ENCODE data around the gene SLC18A2. TPM values are rescaled to one million over a fixed set of nuclear protein-coding genes. Genes with fewer than 3 reads are reported as not detected.

SLC18A2 gene
- total and polyA plus RNA-seq, 9 of the 15 experiments (the other 6 are each of a cell fraction or from before 2014, with no cell fraction given): 0.03 to 5.4 (median 0.40) TPM

DNA sequence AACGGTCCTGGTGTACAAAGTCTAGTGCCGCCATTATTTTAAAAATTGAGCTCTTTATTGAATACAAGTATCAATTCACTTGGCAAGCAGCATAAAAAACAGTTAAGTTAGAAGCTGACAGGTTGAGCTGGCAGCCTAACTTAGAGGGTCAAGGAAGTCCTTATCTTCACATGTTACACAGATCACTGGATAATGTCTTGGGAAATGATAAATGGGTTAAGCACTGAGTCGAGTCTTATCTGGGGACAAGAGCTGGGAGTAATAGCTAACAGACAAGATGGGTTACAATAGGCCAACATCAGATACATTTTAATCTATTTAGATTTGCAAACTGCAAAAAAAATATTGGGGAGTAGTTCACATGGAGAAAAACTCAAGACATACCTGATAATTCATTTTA, 34.2 kb downstream of the SLC18A2 start (continued):
- no peak for TF ChIP-seq MCM3 (IDR thresholded peaks at IDR 0.05)
- TF ChIP-seq, protein P1, sequence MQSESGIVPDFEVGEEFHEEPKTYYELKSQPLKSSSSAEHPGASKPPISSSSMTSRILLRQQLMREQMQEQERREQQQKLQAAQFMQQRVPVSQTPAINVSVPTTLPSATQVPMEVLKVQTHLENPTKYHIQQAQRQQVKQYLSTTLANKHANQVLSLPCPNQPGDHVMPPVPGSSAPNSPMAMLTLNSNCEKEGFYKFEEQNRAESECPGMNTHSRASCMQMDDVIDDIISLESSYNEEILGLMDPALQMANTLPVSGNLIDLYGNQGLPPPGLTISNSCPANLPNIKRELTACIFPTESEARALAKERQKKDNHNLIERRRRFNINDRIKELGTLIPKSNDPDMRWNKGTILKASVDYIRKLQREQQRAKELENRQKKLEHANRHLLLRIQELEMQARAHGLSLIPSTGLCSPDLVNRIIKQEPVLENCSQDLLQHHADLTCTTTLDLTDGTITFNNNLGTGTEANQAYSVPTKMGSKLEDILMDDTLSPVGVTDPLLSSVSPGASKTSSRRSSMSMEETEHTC (IDR thresholded peaks at IDR 0.05): no peak
- TF ChIP-seq, protein P2, sequence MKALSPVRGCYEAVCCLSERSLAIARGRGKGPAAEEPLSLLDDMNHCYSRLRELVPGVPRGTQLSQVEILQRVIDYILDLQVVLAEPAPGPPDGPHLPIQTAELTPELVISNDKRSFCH (CRISPR knock-in tag; IDR thresholded peaks at IDR 0.05): no peak
- TF ChIP-seq, protein P2 (tag; IDR thresholded peaks at IDR 0.05): no peak
- TF ChIP-seq ARNT (IDR thresholded peaks at IDR 0.05): no peak
- no peak for TF ChIP-seq SLC30A9 (CRISPR knock-in tag; IDR thresholded peaks at IDR 0.05)
- 0 out of 2 replicates have a peak, but pooled peaks have one; percentile 23 for TF ChIP-seq FOSL1 (tag; conservative IDR thresholded peaks at IDR 0.05)
- TF ChIP-seq KLF1 (tag; IDR thresholded peaks at IDR 0.05): no peak
- no peak for TF ChIP-seq CXXC5 (CRISPR knock-in tag; IDR thresholded peaks at IDR 0.05)
- no peak for TF ChIP-seq CBX2 (IDR thresholded peaks at IDR 0.05; ENCODE audit: insufficient read depth, low read length, poor library complexity, severe bottlenecking)
- no peak for TF ChIP-seq TCF7L2 (IDR thresholded peaks at IDR 0.05; ENCODE audit: low read depth, low read length)
- TF ChIP-seq, protein P3, sequence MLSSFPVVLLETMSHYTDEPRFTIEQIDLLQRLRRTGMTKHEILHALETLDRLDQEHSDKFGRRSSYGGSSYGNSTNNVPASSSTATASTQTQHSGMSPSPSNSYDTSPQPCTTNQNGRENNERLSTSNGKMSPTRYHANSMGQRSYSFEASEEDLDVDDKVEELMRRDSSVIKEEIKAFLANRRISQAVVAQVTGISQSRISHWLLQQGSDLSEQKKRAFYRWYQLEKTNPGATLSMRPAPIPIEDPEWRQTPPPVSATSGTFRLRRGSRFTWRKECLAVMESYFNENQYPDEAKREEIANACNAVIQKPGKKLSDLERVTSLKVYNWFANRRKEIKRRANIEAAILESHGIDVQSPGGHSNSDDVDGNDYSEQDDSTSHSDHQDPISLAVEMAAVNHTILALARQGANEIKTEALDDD (IDR thresholded peaks at IDR 0.05): peak; percentile 85
- 0 out of 2 replicates have a peak, but pooled peaks have one; percentile 16 for TF ChIP-seq ELF2 (CRISPR knock-in tag; IDR thresholded peaks at IDR 0.05)
- TF ChIP-seq TAF9B (IDR thresholded peaks at IDR 0.05; ENCODE audit: partially characterized antibody): no peak
- TF ChIP-seq, protein P4, sequence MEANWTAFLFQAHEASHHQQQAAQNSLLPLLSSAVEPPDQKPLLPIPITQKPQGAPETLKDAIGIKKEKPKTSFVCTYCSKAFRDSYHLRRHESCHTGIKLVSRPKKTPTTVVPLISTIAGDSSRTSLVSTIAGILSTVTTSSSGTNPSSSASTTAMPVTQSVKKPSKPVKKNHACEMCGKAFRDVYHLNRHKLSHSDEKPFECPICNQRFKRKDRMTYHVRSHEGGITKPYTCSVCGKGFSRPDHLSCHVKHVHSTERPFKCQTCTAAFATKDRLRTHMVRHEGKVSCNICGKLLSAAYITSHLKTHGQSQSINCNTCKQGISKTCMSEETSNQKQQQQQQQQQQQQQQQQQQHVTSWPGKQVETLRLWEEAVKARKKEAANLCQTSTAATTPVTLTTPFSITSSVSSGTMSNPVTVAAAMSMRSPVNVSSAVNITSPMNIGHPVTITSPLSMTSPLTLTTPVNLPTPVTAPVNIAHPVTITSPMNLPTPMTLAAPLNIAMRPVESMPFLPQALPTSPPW (CRISPR knock-in tag; IDR thresholded peaks at IDR 0.05): no peak; the same call in 1 of the 2 replicates
- TF ChIP-seq, protein P5, sequence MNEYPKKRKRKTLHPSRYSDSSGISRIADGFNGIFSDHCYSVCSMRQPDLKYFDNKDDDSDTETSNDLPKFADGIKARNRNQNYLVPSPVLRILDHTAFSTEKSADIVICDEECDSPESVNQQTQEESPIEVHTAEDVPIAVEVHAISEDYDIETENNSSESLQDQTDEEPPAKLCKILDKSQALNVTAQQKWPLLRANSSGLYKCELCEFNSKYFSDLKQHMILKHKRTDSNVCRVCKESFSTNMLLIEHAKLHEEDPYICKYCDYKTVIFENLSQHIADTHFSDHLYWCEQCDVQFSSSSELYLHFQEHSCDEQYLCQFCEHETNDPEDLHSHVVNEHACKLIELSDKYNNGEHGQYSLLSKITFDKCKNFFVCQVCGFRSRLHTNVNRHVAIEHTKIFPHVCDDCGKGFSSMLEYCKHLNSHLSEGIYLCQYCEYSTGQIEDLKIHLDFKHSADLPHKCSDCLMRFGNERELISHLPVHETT (CRISPR knock-in tag; conservative IDR thresholded peaks at IDR 0.05 in 1 of 2, IDR thresholded peaks at IDR 0.05 in 1 of 2): no peak
- peak; percentile 25; the same call in 1 of the 2 replicates for TF ChIP-seq ARID1B (IDR thresholded peaks at IDR 0.05)
- no peak for TF ChIP-seq FOXA3 (CRISPR knock-in tag; conservative IDR thresholded peaks at IDR 0.05 in 1 of 2, IDR thresholded peaks at IDR 0.05 in 1 of 2)
- TF ChIP-seq TOE1 (IDR thresholded peaks at IDR 0.05; ENCODE audit: borderline replicate concordance): no peak
- TF ChIP-seq TOE1 (CRISPR knock-in tag; IDR thresholded peaks at IDR 0.05; ENCODE audit: borderline replicate concordance, low read depth): no peak
- no peak for TF ChIP-seq PCBP1 (IDR thresholded peaks at IDR 0.05; ENCODE audit: low read depth, low read length, poor library complexity, severe bottlenecking)
- no peak for TF ChIP-seq ZNF12 (CRISPR knock-in tag; IDR thresholded peaks at IDR 0.05)
- TF ChIP-seq HDAC8 (tag; IDR thresholded peaks at IDR 0.05): no peak
- no peak for TF ChIP-seq ZNF41 (CRISPR knock-in tag; conservative IDR thresholded peaks at IDR 0.05)
